ENCODE data around the gene KLHDC8B.

DNA sequence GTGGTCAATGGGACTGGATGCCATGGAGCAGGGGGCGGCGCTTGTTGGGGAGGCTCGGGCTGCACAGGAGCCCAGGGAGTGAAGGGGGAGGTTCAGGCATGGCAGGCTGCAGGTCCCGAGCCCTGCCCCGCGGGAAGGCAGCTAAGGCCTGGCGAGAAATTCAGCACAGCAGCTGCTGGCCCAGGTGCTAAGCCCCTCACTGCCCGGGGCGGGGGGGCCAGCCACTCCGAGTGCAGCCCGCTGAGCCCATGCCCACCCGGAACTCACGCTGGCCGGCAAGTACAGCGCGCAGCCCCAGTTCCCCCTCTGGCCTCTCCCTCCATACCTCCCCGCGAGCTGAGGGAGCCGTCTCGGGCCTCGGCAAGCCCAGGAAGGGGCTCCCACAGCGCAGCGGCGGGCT lies 11.3 kb downstream of the KLHDC8B start:
- TF ChIP-seq, protein P1, sequence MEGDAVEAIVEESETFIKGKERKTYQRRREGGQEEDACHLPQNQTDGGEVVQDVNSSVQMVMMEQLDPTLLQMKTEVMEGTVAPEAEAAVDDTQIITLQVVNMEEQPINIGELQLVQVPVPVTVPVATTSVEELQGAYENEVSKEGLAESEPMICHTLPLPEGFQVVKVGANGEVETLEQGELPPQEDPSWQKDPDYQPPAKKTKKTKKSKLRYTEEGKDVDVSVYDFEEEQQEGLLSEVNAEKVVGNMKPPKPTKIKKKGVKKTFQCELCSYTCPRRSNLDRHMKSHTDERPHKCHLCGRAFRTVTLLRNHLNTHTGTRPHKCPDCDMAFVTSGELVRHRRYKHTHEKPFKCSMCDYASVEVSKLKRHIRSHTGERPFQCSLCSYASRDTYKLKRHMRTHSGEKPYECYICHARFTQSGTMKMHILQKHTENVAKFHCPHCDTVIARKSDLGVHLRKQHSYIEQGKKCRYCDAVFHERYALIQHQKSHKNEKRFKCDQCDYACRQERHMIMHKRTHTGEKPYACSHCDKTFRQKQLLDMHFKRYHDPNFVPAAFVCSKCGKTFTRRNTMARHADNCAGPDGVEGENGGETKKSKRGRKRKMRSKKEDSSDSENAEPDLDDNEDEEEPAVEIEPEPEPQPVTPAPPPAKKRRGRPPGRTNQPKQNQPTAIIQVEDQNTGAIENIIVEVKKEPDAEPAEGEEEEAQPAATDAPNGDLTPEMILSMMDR (IDR thresholded peaks at IDR 0.05; ENCODE audit: low read length), result no peak
- TF ChIP-seq EZH2phosphoT487 (IDR thresholded peaks at IDR 0.05; ENCODE audit: low read length) (no peak), EZH2 (optimal IDR thresholded peaks at IDR 0.05; ENCODE audit: low read depth, low read length) (no peak)

Measured in MM.1S (cell line).